Fibroblast of villous mesenchyme (primary cell): Measurements from ENCODE around the gene ISG20. TPM values are rescaled to one million over a fixed set of nuclear protein-coding genes. Genes with fewer than 3 reads are reported as not detected.
A peak's percentile ranks its signal among the peaks of the same experiment; 100 is the strongest.

Source experiments
- DNase-seq: peaks from one replicate; pipeline ENCODE4 v3.0.0-alpha.2; 2010; ENCODE audit warnings: low read depth
- H3K4me3 ChIP-seq: 2 replicates; pipeline ENCODE4 v1.5.1; 2011; ENCODE audit warnings: low read depth, mild to moderate bottlenecking, low read length
- CTCF ChIP-seq: IDR thresholded peaks from 2 replicates; pipeline ENCODE4 v1.5.1; 2012; ENCODE audit warnings: low read depth, mild to moderate bottlenecking, low read length; ENCODE audit not compliant: insufficient read depth
- total RNA-seq: library from RNA; depleted of rRNA; stranded (reverse); fragments of >200 nt; gene quantifications from 2 replicates; pipeline ENCODE4 v1.2.3, GENCODE V29; 2012

Gene ISG20
- total RNA-seq, 1 donor = 3.0 TPM

- no peak for DNase-seq
- no peak overlapping the region for H3K4me3 ChIP-seq
- TF ChIP-seq CTCF = no peak
These were observed 7.2 kb downstream of the ISG20 start for GRCh38 chr15:88646088-88646405.

- no peak for DNase-seq
- H3K4me3 ChIP-seq = no peak overlapping the region
- no peak for TF ChIP-seq CTCF
These were observed 8.1 kb downstream of the ISG20 start for GRCh38 chr15:88646951-88647350.

- DNase-seq = no peak
- no peak for TF ChIP-seq CTCF
- no peak overlapping the region for H3K4me3 ChIP-seq
These were observed 8.7 kb downstream of the ISG20 start for GRCh38 chr15:88647351-88648105.

- H3K4me3 ChIP-seq = no peak overlapping the region
- DNase-seq = no peak
- no peak for TF ChIP-seq CTCF
These were observed 9.8 kb downstream of the ISG20 start for GRCh38 chr15:88648357-88649214.

- H3K4me3 ChIP-seq = no peak overlapping the region
- no peak for TF ChIP-seq CTCF
- peak; percentile 64 for DNase-seq
These were observed 10.5 kb downstream of the ISG20 start for GRCh38 chr15:88649286-88649733.

GRCh38 chr15:88649753-88650551 lies 11.1 kb downstream of the ISG20 start:
- no peak overlapping the region for H3K4me3 ChIP-seq
- TF ChIP-seq CTCF = no peak
- no peak for DNase-seq
